ENCODE data around the gene PUS3.
"Not testable (repeated sequence)": the region's sequence is repeated elsewhere in the genome, so short reads cannot be mapped to it uniquely, and the experiment has no call there.

PUS3 gene

GRCh38 chr11:125916683-125917347, 13.8 kb upstream of the PUS3 start:
- DNase-seq: no peak

- not testable (repeated sequence) for DNase-seq
Observed at GRCh38 chr11:125914601-125915000, 11.6 kb upstream of the PUS3 start.

- DNase-seq: no peak
Observed at GRCh38 chr11:125910226-125910849, 7.3 kb upstream of the PUS3 start.

GRCh38 chr11:125904678-125905077, 1.7 kb upstream of the PUS3 start:
- no peak for DNase-seq

GRCh38 chr11:125903711-125904659, 979 bp upstream of the PUS3 start, which contains the start of gene DDX25:
DDX25 (plus strand) TSS chr11:125904508; CDS start chr11:125904518, 10 bp downstream.
- peak; percentile 37 for DNase-seq

- peak; percentile 61 for DNase-seq
Observed at GRCh38 chr11:125902277-125902926, 604 bp downstream of the PUS3 start.

GRCh38 chr11:125901872-125902271, 1.1 kb downstream of the PUS3 start:
- DNase-seq: peak; percentile 37

GRCh38 chr11:125892994-125893393, 10.0 kb downstream of the PUS3 start:
- no peak for DNase-seq

GRCh38 chr11:125892071-125892470, 10.9 kb downstream of the PUS3 start:
- DNase-seq: no peak

GRCh38 chr11:125890447-125891100, 12.4 kb downstream of the PUS3 start:
- DNase-seq: no peak

- peak; percentile 99 for DNase-seq
Observed at GRCh38 chr11:125887373-125888324, 15.4 kb downstream of the PUS3 start, which contains the start of gene HYLS1. HYLS1 (plus strand) TSS chr11:125887668; CDS start chr11:125899369, 11,701 bp downstream.

GRCh38 chr11:125886997-125887372, 16.0 kb downstream of the PUS3 start:
- peak; percentile 89 for DNase-seq

- no peak for DNase-seq
Observed at GRCh38 chr11:125883375-125883774, 19.6 kb downstream of the PUS3 start.

GRCh38 chr11:125881291-125881690, 21.7 kb downstream of the PUS3 start:
- no peak for DNase-seq

GRCh38 chr11:125874556-125875124, 28.4 kb downstream of the PUS3 start:
- DNase-seq: peak; percentile 87

- no peak for DNase-seq
Observed at GRCh38 chr11:125873881-125874555, 29.0 kb downstream of the PUS3 start.

GRCh38 chr11:125872138-125872491, 30.9 kb downstream of the PUS3 start:
- DNase-seq: peak; percentile 63

- DNase-seq: peak; percentile 80
Observed at GRCh38 chr11:125871391-125872137, 31.4 kb downstream of the PUS3 start.

GRCh38 chr11:125869521-125869920, 33.5 kb downstream of the PUS3 start:
- DNase-seq: peak; percentile 11

Data from DMS53 (cell line).